Measurements from ENCODE around the gene ABLIM1.

Gene ABLIM1

GRCh38 chr10:114624422-114624821, 33.7 kb downstream of the ABLIM1 start:
- no peak for DNase-seq (ENCODE audit: low read depth, low spot score)

DNA sequence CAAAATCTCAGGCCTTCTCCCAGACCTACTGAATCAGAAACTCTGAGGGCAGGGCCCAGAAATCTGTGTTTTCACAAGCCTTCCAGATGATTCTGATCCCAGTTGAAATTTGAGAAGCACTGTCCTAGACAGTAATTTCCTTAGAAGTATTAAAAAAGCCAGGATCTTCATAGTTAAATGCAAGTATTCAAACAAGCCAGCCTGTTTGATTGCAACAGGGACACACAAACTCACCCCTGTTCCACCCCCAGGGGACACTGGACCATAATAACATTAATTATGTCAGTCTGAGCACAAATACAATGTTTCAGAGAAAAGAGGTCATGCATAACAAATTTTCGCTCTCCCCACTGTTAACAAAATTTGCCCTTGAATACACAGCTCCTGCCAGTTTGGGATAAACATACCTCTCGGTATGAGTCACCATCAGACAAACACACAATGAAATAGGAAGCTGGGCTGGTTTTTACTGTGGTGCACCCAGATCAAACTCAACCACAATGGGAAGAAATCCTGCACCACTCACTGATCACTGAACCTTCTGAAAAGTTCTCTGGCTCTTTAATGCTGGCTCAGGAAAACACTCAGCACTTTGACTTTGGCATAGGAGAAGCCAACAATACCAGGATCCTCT, 34.3 kb downstream of the ABLIM1 start:
- DNase-seq (ENCODE audit: low read depth, low spot score), result peak; percentile 33

DNA sequence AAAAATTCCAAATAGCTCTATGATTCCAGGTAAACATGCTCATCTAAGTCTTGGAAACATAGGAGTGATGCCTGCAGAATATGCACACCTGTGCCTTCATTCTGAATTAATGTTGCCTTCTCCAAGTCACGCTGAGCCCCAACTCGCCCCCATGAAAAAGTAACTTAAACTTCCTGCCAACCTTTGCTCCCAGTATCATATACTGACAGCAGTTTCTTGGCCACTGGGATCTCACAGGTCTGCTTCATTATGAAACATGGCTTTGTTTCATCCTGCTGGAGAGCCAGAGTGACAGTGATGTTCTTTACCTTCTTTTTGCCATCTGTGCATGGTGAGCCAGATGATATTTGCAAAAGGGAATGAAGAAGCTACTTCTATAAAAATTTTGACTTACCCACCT, 34.9 kb downstream of the ABLIM1 start:
- no peak for DNase-seq (ENCODE audit: low read depth, low spot score)

DNA sequence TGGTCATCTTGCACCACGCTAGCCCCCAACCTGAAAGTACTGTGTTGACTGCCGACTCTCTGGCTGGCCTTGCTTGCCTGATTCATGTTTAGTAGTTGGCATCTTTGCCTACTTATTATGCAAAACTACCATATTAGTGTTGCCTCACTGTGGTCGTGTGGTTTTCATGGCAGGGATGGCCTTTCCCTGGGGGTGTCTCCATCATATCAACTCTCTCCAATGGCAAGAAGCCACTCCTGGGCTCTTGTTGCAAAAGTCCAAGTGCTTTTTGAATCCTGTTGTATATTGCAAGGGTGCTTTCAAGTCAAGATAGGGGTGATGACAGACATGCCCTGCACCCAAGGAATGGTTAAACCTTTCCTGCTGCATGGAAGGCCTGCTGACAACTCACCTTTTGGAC, 39.4 kb downstream of the ABLIM1 start:
- no peak for DNase-seq (ENCODE audit: low read depth, low spot score)

GRCh38 chr10:114616516-114616915, 41.6 kb downstream of the ABLIM1 start:
- no peak for DNase-seq (ENCODE audit: low read depth, low spot score)

- no peak for DNase-seq (ENCODE audit: low read depth, low spot score)
Measured at GRCh38 chr10:114616103-114616502, 42.0 kb downstream of the ABLIM1 start.

GRCh38 chr10:114615600-114616007, 42.5 kb downstream of the ABLIM1 start:
- DNase-seq (ENCODE audit: low read depth, low spot score), result no peak

GRCh38 chr10:114613237-114613979, 44.7 kb downstream of the ABLIM1 start:
- DNase-seq (ENCODE audit: low read depth, low spot score), result no peak

- no peak for DNase-seq (ENCODE audit: low read depth, low spot score)
Measured at GRCh38 chr10:114611617-114612016, 46.5 kb downstream of the ABLIM1 start.

GRCh38 chr10:114609518-114610426, 48.3 kb downstream of the ABLIM1 start:
- DNase-seq (ENCODE audit: low read depth, low spot score), result no peak

DNA sequence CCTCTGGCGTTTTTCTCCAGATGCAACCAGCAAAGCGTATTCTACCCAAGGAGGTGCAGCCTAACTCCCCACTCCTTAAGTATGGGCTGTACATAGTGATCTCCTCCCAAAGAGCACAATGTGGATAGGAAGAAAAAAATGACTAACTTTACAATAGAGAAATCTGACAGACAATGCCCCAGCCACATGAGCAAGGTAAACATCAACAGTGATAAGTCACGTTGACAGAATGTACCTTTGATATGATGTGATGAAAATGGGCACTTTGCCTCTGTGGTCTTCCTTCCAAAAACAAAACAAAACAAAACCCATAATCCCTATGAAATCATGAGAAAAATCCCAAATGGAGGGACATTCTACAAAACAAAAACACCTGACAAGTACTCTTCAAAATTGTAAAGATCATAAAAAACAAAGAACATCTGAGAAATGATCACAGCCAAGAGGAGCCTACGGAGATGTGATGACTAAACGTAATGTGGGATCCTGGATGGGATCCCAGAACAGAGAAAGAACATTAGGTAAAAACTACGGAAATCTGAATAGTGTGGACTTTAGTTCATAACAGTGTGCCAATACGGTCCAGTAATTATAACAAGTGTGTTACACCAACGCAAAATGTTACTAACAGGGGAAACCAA, 50.6 kb downstream of the ABLIM1 start:
- no peak for DNase-seq (ENCODE audit: low read depth, low spot score)

DNA sequence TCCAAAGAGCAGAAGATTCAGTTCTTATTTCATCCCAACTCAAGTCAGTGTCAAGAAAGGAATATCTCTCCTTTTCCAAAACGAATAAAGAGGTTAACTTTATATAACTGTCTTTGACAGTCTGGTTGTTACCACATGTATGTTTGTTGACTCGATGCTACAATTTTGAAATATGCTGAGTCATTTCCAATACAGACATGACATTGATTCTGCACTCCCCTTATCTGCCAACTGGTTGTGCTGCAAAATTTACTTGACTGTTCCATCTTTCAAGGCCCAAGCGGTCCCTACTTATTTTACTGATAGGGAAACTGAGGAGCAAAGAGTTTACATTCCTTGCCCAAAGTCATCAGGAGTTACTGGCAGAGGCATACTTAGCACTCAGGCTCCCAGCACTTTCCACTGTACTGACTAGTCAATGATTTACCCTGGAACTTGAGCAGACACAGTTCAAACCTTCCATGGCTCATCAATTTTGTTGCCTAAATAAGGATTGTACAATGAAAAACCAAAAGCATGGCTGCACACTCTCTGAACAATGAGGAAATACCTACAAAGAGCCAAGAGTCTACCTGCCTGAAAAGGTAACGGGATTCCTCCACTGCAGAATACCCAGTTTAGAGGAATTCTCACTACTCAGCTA, 52.8 kb downstream of the ABLIM1 start:
- DNase-seq (ENCODE audit: low read depth, low spot score), result no peak

GRCh38 chr10:114604357-114605130, 53.5 kb downstream of the ABLIM1 start:
- no peak for DNase-seq (ENCODE audit: low read depth, low spot score)

GRCh38 chr10:114603948-114604347, 54.1 kb downstream of the ABLIM1 start:
- no peak for DNase-seq (ENCODE audit: low read depth, low spot score)

DNA sequence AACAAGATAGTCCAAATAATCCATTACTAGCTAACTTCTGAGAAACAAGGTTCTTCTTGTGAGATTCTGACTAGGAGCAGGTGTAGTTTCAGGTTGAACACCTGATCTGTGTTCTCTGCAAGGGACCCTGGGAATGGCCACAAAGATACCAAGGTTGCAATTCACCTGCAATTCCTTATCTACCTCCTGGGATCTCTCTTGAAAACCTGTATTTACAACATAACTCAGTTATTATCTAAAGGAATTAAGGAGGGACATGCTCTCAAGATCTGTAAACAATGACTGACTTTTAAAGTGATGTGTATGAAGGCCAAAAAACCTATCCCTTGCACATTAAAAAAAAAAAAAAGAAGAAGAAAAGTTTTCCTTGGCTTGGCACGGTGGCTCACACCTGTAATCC, 54.8 kb downstream of the ABLIM1 start:
- DNase-seq (ENCODE audit: low read depth, low spot score), result no peak

GRCh38 chr10:114600057-114600456, 58.0 kb downstream of the ABLIM1 start:
- DNase-seq (ENCODE audit: low read depth, low spot score), result no peak

GRCh38 chr10:114596793-114597192, 61.3 kb downstream of the ABLIM1 start:
- DNase-seq (ENCODE audit: low read depth, low spot score), result no peak

DNA sequence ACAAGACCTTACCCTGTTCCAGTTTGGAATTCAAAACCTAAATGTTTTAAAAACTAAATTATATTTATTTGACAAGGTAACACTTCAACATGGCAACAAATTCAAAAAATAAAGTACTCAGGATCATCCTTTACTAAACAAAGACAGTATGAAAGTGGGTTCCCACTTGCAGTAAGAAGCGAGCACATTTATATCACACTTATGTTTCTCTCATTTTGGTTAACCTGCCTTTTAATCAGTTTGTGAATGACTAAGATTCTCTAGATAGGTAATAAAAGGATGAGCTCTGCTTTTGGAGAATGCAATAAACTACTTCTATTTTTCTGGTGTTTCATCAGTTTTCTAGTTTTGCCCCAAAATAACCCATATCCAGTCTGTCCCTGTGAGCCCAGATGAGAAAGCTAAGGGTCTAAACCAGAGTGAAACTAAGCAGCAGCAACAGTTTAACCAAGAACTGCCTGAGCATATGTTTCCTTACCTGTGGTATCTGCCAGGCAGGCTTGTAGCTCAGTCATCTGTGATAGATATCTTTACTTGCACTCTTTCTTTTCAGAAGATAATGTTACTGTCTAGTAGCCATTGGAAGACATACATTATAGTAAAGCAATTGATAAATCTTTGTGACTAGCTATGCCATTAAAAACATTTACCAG, 64.1 kb downstream of the ABLIM1 start:
- DNase-seq (ENCODE audit: low read depth, low spot score), result no peak

GRCh38 chr10:114593240-114593792, 64.8 kb downstream of the ABLIM1 start:
- DNase-seq (ENCODE audit: low read depth, low spot score), result no peak

- DNase-seq (ENCODE audit: low read depth, low spot score), result no peak
Measured at GRCh38 chr10:114590993-114591392, 67.1 kb downstream of the ABLIM1 start.
